Fibroblast of skin of back (primary cell): ENCODE data around the gene LHCGR. TPM values are rescaled to one million over a fixed set of nuclear protein-coding genes. Genes with fewer than 3 reads are reported as not detected.

Experiments
- DNase-seq: peaks from one replicate; pipeline ENCODE4 v3.0.0-alpha.2; 2013
- polyA plus RNA-seq, 2 experiments: library from polyadenylated mRNA; unstranded; fragments of 120-200 nt; gene quantifications; one replicate each; pipeline ENCODE4 v1.2.1, GENCODE V29; 2013; ENCODE audit not compliant: insufficient read length in 2 of 2

Gene LHCGR
- not detected for polyA plus RNA-seq (2013, experiment 1 of 2; ENCODE audit: insufficient read length)
- not detected for polyA plus RNA-seq (2013, experiment 2 of 2; ENCODE audit: insufficient read length)

- peak; percentile 7 for DNase-seq
These were observed at the start of gene LHCGR for GRCh38 chr2:48755473-48755872. Gene LHCGR, minus strand, starts transcription at chr2:48755724. Its CDS starts 53 bp downstream, at chr2:48755671.

- DNase-seq, result no peak
These were observed 44.1 kb upstream of the LHCGR start for GRCh38 chr2:48799601-48800000.

GRCh38 chr2:48795065-48795464, 39.5 kb upstream of the LHCGR start:
- no peak for DNase-seq

- DNase-seq, result no peak
These were observed 38.1 kb upstream of the LHCGR start for GRCh38 chr2:48793671-48794070.

- DNase-seq, result no peak
These were observed 36.5 kb upstream of the LHCGR start for GRCh38 chr2:48792030-48792429.

GRCh38 chr2:48790407-48791170, 35.1 kb upstream of the LHCGR start:
- no peak for DNase-seq

GRCh38 chr2:48787580-48787979, 32.1 kb upstream of the LHCGR start:
- no peak for DNase-seq

GRCh38 chr2:48781366-48781765, 25.8 kb upstream of the LHCGR start:
- DNase-seq, result no peak

- no peak for DNase-seq
These were observed 23.6 kb upstream of the LHCGR start for GRCh38 chr2:48779019-48779716.

- DNase-seq, result no peak
These were observed 18.7 kb upstream of the LHCGR start for GRCh38 chr2:48774251-48774650.

GRCh38 chr2:48771241-48772014, 15.9 kb upstream of the LHCGR start:
- DNase-seq, result no peak

- no peak for DNase-seq
These were observed 14.7 kb upstream of the LHCGR start for GRCh38 chr2:48770181-48770580.

- DNase-seq, result no peak
These were observed 13.1 kb upstream of the LHCGR start for GRCh38 chr2:48768669-48769068.

- no peak for DNase-seq
These were observed 11.8 kb upstream of the LHCGR start for GRCh38 chr2:48767330-48767729.

GRCh38 chr2:48760826-48761225, 5.3 kb upstream of the LHCGR start:
- DNase-seq, result no peak

- no peak for DNase-seq
These were observed 4.2 kb upstream of the LHCGR start for GRCh38 chr2:48759682-48760081.

GRCh38 chr2:48756289-48756688, 765 bp upstream of the LHCGR start:
- DNase-seq, result no peak

- DNase-seq, result no peak
These were observed 650 bp downstream of the LHCGR start for GRCh38 chr2:48754874-48755273.

GRCh38 chr2:48753228-48753627, 2.3 kb downstream of the LHCGR start:
- no peak for DNase-seq

- DNase-seq, result no peak
These were observed 5.3 kb downstream of the LHCGR start for GRCh38 chr2:48750128-48750739.

GRCh38 chr2:48749291-48750127, 6.0 kb downstream of the LHCGR start:
- DNase-seq, result no peak

GRCh38 chr2:48747319-48747718, 8.2 kb downstream of the LHCGR start:
- no peak for DNase-seq
